ENCODE results near the gene ABHD13. TPM values are rescaled to one million over a fixed set of nuclear protein-coding genes. Genes with fewer than 3 reads are reported as not detected.

Gene ABHD13
- total and polyA plus RNA-seq, 2 experiments from 2014 or later, result 7.5 to 10.3 TPM

- no peak overlapping the region for H3K4me2 ChIP-seq (ENCODE audit: unreplicated experiment)
- in situ Hi-C loops (cut with MboI), result no loop called here
- H3K27ac ChIP-seq, result no peak overlapping the region
- H3K79me2 ChIP-seq (ENCODE audit: insufficient read depth), result no peaks in the 10 kb centered on the region
- no peak for DNase-seq
- peaks cover 10% of the 10 kb centered on the region for H3F3A ChIP-seq (ENCODE audit: insufficient read depth)
- peaks cover 15% of the 10 kb centered on the region for H3K36me3 ChIP-seq (ENCODE audit: low read depth)
- no peaks in the 10 kb centered on the region for H3K27me3 ChIP-seq (replicated peaks; ENCODE audit: insufficient read depth)
- peaks cover 11% of the 10 kb centered on the region for H3K4me1 ChIP-seq (ENCODE audit: insufficient read depth)
- TF ChIP-seq EZH2phosphoT487 (IDR thresholded peaks at IDR 0.05; ENCODE audit: insufficient read depth, low read depth) (no peak), EZH2 (IDR thresholded peaks at IDR 0.05; ENCODE audit: insufficient read depth, poor library complexity, severe bottlenecking) (no peak)
- H3K4me3 ChIP-seq, result no peak overlapping the region
- H3K9ac ChIP-seq, result no peak overlapping the region
- H3K9me2 ChIP-seq (ENCODE audit: insufficient read depth), result no peaks in the 10 kb centered on the region
- H4K20me1 ChIP-seq (ENCODE audit: insufficient read depth), result no peaks in the 10 kb centered on the region
- H2AFZ ChIP-seq, result no peak overlapping the region
- 68 to 75% methylated on average over 2 of the region's 2 CpGs for WGBS, 2 experiments (ENCODE audit: low coverage in 1 of 2, low lambda C conversion rate in 2 of 2, missing lambda C conversion rate in 2 of 2)
- no peaks in the 10 kb centered on the region for H3K9me3 ChIP-seq (ENCODE audit: low read depth)
These were observed 7.6 kb upstream of the ABHD13 start for GRCh38 chr13:108210551-108210950.

- Histone ChIP-seq H3K27ac (no peak overlapping the region), H3K4me3 (no peak overlapping the region), H3F3A (ENCODE audit: insufficient read depth) (peaks cover 10% of the 10 kb centered on the region), H3K4me1 (ENCODE audit: insufficient read depth) (peaks cover 28% of the 10 kb centered on the region), H3K27me3 (replicated peaks; ENCODE audit: insufficient read depth) (no peaks in the 10 kb centered on the region), H4K20me1 (ENCODE audit: insufficient read depth) (no peaks in the 10 kb centered on the region), H3K79me2 (ENCODE audit: insufficient read depth) (peaks cover 19% of the 10 kb centered on the region), H2AFZ (no peak overlapping the region), H3K9ac (no peak overlapping the region), H3K9me2 (ENCODE audit: insufficient read depth) (no peaks in the 10 kb centered on the region), H3K36me3 (ENCODE audit: low read depth) (peaks cover 15% of the 10 kb centered on the region), H3K9me3 (ENCODE audit: low read depth) (no peaks in the 10 kb centered on the region), H3K4me2 (ENCODE audit: unreplicated experiment) (no peak overlapping the region)
- no peak for TF ChIP-seq EZH2 (IDR thresholded peaks at IDR 0.05; ENCODE audit: insufficient read depth, poor library complexity, severe bottlenecking)
- TF ChIP-seq EZH2phosphoT487 (IDR thresholded peaks at IDR 0.05; ENCODE audit: insufficient read depth, low read depth), result no peak
- WGBS, 2 experiments (ENCODE audit: low coverage in 1 of 2, low lambda C conversion rate in 2 of 2, missing lambda C conversion rate in 2 of 2), result 84 to 86% methylated on average over 4 of the region's 4 CpGs
- in situ Hi-C loops (cut with MboI), result no loop called here
- no peak for DNase-seq
These were observed 5.3 kb upstream of the ABHD13 start for GRCh38 chr13:108212886-108213285.

GRCh38 chr13:108213946-108214345, 4.2 kb upstream of the ABHD13 start:
- H3K4me1 ChIP-seq (ENCODE audit: insufficient read depth), result peaks cover 28% of the 10 kb centered on the region
- peak overlapping the region; percentile 31 for H3K27ac ChIP-seq
- H3K4me3 ChIP-seq, result peak overlapping the region; percentile 65
- peak overlapping the region; percentile 81 for H2AFZ ChIP-seq
- H3F3A ChIP-seq (ENCODE audit: insufficient read depth), result peaks cover 10% of the 10 kb centered on the region
- H3K79me2 ChIP-seq (ENCODE audit: insufficient read depth), result peaks cover 27% of the 10 kb centered on the region
- peak overlapping the region; percentile 59 for H3K9ac ChIP-seq
- no peaks in the 10 kb centered on the region for H3K9me3 ChIP-seq (ENCODE audit: low read depth)
- H3K4me2 ChIP-seq (ENCODE audit: unreplicated experiment), result peak overlapping the region; percentile 67
- DNase-seq, result peak; percentile 77
- H3K36me3 ChIP-seq (ENCODE audit: low read depth), result peaks cover 15% of the 10 kb centered on the region
- no peaks in the 10 kb centered on the region for H3K27me3 ChIP-seq (replicated peaks; ENCODE audit: insufficient read depth)
- 21 to 27% methylated on average over 5 of the region's 5 CpGs for WGBS, 2 experiments (ENCODE audit: low coverage in 1 of 2, low lambda C conversion rate in 2 of 2, missing lambda C conversion rate in 2 of 2)
- TF ChIP-seq EZH2 (IDR thresholded peaks at IDR 0.05; ENCODE audit: insufficient read depth, poor library complexity, severe bottlenecking) (no peak), EZH2phosphoT487 (IDR thresholded peaks at IDR 0.05; ENCODE audit: insufficient read depth, low read depth) (no peak)
- H4K20me1 ChIP-seq (ENCODE audit: insufficient read depth), result no peaks in the 10 kb centered on the region
- H3K9me2 ChIP-seq (ENCODE audit: insufficient read depth), result no peaks in the 10 kb centered on the region
- in situ Hi-C loops (cut with MboI), result no loop called here

- Histone ChIP-seq H3F3A (ENCODE audit: insufficient read depth) (peaks cover 10% of the 10 kb centered on the region), H3K9me2 (ENCODE audit: insufficient read depth) (no peaks in the 10 kb centered on the region), H3K4me3 (peak overlapping the region; percentile 65), H3K9ac (peak overlapping the region; percentile 59), H3K9me3 (ENCODE audit: low read depth) (no peaks in the 10 kb centered on the region), H3K4me1 (ENCODE audit: insufficient read depth) (peaks cover 33% of the 10 kb centered on the region), H2AFZ (peak overlapping the region; percentile 81), H3K27ac (peak overlapping the region; percentile 31), H3K79me2 (ENCODE audit: insufficient read depth) (peaks cover 34% of the 10 kb centered on the region), H4K20me1 (ENCODE audit: insufficient read depth) (no peaks in the 10 kb centered on the region), H3K4me2 (ENCODE audit: unreplicated experiment) (peak overlapping the region; percentile 67), H3K36me3 (ENCODE audit: low read depth) (peaks cover 14% of the 10 kb centered on the region), H3K27me3 (replicated peaks; ENCODE audit: insufficient read depth) (no peaks in the 10 kb centered on the region)
- no peak for TF ChIP-seq EZH2 (IDR thresholded peaks at IDR 0.05; ENCODE audit: insufficient read depth, poor library complexity, severe bottlenecking)
- TF ChIP-seq EZH2phosphoT487 (IDR thresholded peaks at IDR 0.05; ENCODE audit: insufficient read depth, low read depth), result no peak
- in situ Hi-C loops (cut with MboI), result no loop called here
- 3 to 4% methylated on average over 19 to 41 of the region's 41 CpGs for WGBS, 2 experiments (ENCODE audit: low coverage in 1 of 2, low lambda C conversion rate in 2 of 2, missing lambda C conversion rate in 2 of 2)
- peak; percentile 48 for DNase-seq
These were observed 3.5 kb upstream of the ABHD13 start for GRCh38 chr13:108214441-108215271.

All from GM23248 (cell line).